Coronary artery (tissue), 2 donors: ENCODE results near the gene MRAS.

ENCODE experiments used
- DNase-seq: peaks from one replicate; pipeline ENCODE4 v3.0.0-alpha.2; 2017; ENCODE audit warnings: low spot score
- H3K27ac ChIP-seq, 2 donors: fragments of 200-600 bp; sonication (generic); one replicate each; pipeline ENCODE4 v1.5.1; 2016 to 2019
- H3K4me3 ChIP-seq: fragments of 200-600 bp; sonication (generic); 2 replicates; pipeline ENCODE4 v1.5.1; 2016; ENCODE audit warnings: mild to moderate bottlenecking, moderate library complexity
- CTCF ChIP-seq: fragments of 200-600 bp; sonication (generic); IDR thresholded peaks from one replicate; pipeline ENCODE4 v1.5.1; 2019; ENCODE audit warnings: antibody characterized with exemption

Gene MRAS

GRCh38 chr3:138437281-138437680 is 88.9 kb downstream of the MRAS start:
- TF ChIP-seq CTCF, result no peak
- H3K27ac ChIP-seq, result no peak overlapping the region

DNA sequence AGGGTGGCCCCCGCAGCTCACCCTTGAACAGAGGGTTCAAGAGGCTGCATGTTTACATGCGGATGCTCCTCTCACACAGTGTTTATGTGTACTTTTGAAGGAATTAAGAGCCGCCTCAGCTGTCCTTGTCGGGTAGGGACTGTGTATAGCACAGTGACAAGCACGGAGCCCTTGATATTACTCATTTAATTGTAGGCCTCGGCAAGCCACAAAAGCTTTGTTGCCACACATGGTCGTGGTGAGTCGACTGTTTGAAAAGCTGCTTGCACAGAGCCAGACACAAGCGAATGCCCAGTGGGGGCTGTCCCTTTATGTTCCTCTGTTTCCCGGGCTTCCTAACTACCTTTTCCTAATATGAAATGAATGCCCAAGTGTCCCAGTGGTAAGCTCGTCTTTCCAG is 90.5 kb downstream of the MRAS start:
- no peak for TF ChIP-seq CTCF
- DNase-seq, result no peak
- no peak overlapping the region for H3K4me3 ChIP-seq
- H3K27ac ChIP-seq, result no peak overlapping the region

More at GRCh38 chr3:138437281-138437680, 88.9 kb downstream of the MRAS start:
- no peak overlapping the region for H3K4me3 ChIP-seq
- DNase-seq, result no peak

- no peak for TF ChIP-seq CTCF
- no peak overlapping the region for H3K4me3 ChIP-seq
- no peak for DNase-seq
- no peak overlapping the region for H3K27ac ChIP-seq
These were observed 91.3 kb downstream of the MRAS start for GRCh38 chr3:138439646-138440045.

GRCh38 chr3:138440121-138440521 is 91.7 kb downstream of the MRAS start:
- no peak for DNase-seq
- TF ChIP-seq CTCF, result no peak
- Histone ChIP-seq H3K27ac (no peak overlapping the region), H3K4me3 (no peak overlapping the region)

- peak; percentile 55 for DNase-seq
- no peak for TF ChIP-seq CTCF
- no peak overlapping the region for H3K27ac ChIP-seq
These were observed 92.2 kb downstream of the MRAS start for GRCh38 chr3:138440596-138440995.

DNA sequence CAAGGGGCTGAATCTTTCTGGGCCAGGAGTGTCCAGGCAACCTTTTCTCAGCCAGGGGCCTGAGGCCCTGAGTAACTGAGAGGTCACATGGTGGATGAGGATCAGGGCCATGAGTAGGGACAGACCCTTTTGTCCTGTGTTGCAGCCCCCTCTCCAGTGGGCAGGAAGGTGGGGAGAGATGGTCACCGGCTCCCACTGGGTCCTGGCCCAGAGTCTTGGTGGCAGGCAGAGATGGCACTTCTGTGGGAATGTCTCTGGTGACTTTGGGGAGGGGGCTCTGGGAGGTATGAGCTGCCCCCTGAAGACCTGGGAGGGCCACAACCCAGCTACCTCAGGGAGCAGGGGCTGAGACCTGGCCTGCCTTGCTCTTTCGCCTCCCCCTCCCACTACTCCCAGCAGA is 92.9 kb downstream of the MRAS start:
- Histone ChIP-seq H3K27ac (no peak overlapping the region), H3K4me3 (no peak overlapping the region)
- peak; percentile 63 for DNase-seq
- no peak for TF ChIP-seq CTCF

More at GRCh38 chr3:138440596-138440995, 92.2 kb downstream of the MRAS start:
- no peak overlapping the region for H3K4me3 ChIP-seq

DNA sequence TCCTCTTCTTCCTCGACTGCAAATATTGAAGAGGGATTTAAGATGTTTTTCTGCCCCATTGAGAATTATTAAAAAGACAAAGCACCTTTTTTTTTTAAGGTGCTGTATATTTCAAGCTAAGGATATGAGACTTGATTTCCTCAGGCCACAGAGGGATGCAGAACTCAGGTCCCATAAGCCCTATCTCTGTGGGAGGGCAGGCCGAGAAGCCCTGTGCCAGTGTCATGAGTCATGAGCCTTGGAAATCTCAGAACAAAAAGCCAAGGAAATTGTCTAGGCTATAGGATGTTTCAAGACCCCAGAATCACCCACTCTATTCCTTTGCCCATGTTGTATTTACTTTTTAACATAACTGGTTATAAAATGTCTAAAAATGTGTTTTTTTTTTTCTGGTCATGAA is 93.4 kb downstream of the MRAS start:
- Histone ChIP-seq H3K4me3 (no peak overlapping the region), H3K27ac (no peak overlapping the region)
- DNase-seq, result no peak
- TF ChIP-seq CTCF, result no peak
